CD1c-positive myeloid dendritic cell (primary cell): ENCODE measurements around the gene DOCK2.
A peak's percentile ranks its signal among the peaks of the same experiment; 100 is the strongest.
"Not testable (repeated sequence)": the region's sequence is repeated elsewhere in the genome, so short reads cannot be mapped to it uniquely, and the experiment has no call there.

Experiments
- DNase-seq: peaks from one replicate; pipeline ENCODE4 v3.0.0-alpha.2; 2016; ENCODE audit errors: extremely low spot score

Gene DOCK2

DNA sequence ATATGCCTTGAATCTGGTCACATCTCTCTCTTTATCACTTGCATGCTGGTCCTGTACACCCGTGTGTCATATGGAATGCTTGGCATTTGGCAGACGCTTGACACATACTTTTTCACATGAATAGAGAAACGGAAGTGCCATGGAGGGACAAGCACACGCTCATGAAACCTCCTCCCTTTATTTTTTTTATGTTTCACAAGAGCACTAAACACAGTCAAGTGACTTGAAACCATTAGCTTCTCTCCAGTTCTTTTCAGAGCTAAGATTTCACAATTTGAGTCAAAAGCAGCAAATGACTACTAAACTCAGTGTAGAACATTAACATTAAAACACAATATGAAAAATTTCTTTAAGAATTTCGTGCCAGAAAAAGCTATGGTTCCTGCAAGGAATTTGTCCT, 151.1 kb downstream of the DOCK2 start:
- peak; percentile 79 for DNase-seq

DNA sequence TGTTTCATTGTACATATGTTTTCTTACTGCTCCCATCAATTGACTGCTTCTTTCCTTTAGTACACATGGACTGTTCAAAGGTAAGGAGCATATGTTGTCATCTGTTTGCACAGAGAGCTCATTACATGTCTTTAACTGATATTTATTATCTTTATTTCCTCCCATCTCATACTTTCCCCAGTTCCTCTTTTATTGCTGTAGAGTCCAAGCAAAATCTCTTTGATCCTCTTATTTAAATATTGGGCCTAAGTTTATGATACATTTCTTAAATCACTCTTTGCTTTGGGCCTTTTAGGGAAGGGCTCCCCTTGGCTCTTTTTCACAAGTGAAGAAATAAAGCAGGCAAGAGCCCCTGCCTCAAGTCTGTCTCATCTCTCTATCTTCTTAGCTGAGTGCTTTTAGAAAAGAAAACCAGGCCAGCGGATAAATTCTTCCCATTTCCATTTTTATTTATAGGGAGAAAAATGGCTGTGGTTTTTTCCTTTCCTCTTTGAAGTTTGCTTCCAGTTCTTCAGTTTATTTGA, 152.4 kb downstream of the DOCK2 start:
- DNase-seq: peak; percentile 16

DNA sequence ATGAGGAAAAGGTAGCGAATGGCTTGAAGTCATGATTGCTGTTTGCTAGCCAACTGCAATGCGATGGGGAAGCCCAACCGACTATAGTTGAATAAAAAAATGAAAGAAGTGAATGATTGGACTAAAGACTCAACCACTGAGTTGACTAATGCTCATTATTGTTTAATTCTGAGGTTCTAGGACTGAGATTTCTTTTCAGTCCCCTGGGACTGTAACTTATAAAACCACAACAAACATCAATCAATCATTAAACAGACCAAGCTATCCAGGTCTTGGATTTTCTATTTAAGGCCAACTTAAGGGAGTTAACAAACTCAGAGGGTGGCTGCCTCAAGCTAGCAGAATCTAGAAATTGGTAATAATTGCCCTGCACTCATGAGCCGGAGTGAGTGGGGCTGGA, 154.2 kb downstream of the DOCK2 start:
- no peak for DNase-seq

DNA sequence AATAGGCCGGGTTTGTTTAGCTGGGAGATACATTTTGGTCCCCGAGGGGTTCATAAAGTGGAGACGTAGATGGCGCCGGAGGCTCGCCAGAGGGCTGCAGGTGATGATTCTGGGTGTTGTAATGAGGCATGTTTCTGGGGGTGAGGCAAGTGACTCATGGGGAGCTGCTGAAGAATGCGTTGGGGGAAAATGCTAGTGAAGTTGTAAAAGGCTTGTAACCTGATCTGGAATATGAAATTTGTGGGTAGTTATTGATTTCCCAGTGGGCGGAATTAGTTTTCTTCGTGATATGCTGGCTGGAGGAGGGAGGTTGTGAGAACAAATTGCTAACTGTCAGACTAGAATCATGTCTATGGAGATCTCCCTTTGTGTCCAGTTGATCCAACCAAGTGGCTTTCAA, 158.3 kb downstream of the DOCK2 start:
- DNase-seq: no peak

DNA sequence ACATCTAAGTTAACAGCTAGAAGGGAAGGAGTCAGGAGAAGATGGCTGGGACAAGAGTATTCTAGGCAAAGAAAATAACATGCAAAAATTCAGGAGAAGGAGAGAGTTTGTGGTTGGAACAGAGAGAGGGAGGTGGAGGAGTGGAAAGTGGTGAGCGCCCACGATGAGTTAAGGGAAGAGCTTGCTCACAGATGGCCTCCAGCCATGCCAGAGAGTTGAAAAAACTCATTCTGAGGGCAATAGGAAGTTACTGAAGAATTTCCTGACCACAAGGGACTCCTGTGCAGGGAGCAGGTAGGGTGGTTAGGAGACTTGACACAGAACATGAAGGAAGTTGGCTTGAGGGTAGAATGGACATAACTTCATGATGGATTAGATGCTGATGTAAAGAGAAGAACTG, 159.7 kb downstream of the DOCK2 start:
- DNase-seq: no peak

DNA sequence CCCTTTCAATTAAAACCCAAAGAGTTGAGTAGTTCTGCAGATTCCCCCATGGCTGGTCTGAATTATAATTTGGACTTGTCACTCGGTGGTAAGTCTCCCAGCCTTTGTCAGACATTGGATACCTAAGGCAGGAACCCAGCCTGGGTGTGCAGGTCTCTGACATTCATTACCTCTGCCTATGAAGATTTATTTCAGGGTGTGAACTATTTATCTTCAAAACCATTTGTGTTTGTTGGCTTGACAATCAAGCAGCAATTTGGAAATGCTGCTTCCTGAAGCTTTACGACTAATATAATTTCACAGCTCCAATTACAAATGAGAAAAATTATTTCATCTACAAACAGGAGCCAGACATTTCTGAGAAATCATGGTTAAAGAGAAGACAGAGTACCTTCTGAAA, 160.5 kb downstream of the DOCK2 start:
- DNase-seq: no peak

DNA sequence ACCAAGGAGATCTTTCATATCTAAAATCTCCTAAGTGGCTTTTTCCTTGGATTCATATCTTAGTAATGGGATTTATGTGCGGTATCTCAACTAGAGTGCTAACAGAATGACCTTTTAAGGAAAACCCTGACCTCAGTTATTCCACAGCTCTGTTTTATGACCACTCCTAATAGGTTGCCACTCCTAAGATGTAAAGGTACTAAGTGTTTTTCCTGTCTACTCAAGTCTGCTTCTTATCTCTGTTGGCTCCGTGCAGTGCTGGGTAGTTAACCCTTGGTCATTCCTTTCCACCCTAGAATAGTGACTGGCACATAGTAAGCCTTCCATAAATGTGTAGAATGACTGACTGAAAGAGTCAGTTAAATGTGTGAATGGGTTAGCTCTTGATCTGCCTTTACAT, 161.4 kb downstream of the DOCK2 start:
- DNase-seq: no peak

DNA sequence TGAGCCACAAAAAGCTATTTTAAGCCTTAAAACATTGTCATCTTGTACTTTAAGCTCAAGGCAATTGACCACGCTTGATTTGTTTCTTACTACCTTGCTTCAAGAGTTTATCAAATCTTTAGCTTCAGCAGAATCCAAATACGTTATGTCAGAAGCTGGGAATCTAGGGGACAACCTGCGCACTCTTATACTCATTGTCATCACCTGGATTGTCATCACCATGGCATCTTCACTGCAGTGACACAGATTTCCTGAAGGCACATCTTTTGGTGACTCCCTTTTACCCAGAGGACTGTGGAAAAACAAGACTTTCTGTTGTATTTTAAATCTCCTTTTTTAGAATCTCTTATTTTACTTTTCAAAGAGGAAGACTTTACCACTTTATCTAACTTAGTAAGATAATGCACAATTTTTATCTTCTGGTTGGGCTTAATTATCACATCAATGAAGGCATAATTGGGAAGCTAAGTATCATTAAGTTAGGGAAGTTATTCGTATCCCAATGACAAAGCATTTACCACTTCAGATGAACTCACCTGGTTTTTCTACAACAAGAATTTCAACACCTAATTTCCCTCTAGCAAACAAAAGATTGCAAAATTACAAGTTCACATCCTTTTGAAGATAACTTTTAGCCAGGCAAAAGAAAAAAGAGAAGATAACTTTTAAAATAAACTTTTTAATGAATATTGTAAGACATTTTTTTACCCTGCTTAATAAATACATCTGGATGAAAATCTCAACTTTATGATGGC, 162.0 kb downstream of the DOCK2 start:
- no peak for DNase-seq

DNA sequence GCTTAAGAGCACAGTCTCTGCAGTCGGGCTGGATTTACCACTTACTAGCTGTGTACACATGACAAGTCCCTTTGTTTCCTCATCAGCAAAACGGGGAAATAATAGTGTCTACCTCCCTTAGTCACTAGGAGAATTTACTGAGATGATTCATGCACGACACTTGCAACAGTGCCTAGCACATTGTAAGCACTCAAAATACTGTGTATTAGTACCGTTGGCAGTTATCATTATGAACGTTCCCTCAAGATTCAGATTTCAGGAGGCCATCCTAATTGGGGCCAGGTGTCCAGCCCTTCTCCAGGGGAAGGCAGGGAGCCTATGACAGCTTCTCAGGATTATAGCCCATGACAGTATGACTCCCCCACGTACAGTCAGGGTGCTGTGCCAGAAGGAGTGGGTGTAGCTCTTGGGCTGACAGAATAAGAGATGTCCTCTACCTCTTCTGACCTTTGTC, 164.3 kb downstream of the DOCK2 start:
- DNase-seq: peak; percentile 83

DNA sequence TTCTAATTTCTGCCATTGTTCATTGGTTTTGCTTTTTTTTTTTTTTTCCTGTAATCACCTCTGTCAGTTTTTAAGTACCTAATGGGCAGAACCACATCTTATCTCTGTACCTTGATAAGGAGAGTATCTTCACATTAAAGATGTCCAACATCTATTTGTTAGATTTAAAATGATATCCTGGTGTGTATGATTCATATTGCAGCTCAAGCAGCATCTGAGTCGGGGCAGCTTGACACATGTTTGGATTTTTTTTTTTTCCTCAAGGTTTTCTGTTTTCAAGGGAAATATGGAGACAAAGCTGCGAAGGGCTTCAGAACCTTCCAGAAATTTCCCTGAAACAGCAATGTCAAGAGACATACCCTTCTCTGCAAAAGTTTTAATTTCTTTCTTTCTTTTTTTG, 164.7 kb downstream of the DOCK2 start:
- DNase-seq: no peak

DNA sequence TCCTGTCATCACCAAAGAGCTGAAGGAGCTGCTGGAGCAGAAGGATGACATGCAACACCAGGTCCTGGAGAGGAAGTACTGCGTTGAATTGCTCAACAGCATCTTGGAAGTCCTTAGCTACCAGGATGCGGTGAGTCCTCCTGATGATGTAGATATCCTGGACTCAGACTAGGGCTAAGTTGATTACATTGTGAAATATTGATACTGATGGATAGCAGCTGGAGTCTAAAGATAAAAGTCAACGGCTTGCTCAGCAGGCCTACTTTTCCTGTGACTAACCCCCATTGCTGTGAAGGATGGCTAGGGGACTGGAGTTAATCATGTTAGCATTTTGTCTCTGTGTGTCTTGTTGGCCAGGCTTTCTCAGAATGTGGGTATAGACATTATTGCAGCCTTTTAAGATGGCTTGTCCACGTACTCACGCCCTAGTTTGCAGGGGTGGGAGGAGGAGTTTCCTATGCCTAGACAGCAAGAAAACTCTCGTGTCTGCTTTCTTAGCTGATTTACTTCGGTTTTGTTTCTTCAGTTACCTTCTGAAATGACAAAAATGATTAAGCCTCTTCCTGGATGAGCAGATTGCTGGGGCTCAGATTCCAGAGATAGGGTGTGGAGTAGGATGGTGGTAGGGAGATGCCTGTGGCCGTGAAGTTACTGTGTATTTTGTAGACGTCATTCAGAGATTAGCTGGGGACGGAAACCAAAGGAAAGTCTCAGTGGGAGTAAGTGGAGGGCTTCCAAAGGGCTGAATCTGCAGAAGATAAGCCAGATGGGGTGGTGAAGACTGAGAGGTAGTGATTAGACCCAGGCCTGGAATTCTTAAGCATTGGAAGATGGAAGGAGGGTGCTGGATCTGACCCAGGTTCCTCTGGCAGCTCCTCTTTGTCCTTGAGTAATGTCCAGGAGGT, 166.3 kb downstream of the DOCK2 start:
- DNase-seq: peak; percentile 80

DNA sequence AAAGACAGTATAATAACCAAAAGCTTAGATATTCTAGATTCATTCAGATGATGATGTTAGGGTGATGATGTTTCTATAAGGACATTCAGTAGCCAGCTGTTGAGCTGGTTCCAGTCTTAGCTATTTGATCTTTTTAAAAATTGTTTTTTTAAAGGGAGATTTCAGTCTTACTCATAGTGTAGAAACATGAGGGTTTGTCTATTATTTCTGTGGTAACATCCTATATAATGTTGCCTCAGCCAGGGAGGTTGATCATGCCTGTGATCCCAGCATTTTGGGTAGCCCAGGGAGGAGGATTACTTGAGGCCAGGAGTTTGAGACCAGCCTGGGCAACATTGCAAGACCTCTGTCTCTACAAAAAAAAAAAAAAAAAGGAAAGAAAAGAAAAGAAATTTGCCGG, 167.8 kb downstream of the DOCK2 start:
- DNase-seq: no peak

DNA sequence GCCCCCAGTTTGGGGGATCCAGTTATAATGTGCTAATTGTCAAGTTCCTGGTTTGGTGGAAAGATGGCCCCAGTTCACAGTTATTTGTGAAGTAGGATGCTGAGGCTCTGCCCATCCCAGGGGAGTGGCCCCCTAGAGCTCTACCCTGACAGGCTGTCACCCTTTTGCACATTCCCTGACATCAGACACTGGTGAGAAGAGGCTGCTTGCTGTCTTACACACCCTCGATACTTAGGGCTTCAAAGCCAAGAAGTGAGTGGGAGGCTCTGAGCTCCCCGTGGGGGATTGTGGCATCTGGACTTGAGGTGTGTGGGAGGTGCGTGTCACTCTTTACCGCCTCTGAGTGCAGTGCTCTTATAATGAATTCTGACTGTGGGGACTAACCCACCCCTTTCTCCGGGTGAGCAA, 168.5 kb downstream of the DOCK2 start:
- peak; percentile 68 for DNase-seq

DNA sequence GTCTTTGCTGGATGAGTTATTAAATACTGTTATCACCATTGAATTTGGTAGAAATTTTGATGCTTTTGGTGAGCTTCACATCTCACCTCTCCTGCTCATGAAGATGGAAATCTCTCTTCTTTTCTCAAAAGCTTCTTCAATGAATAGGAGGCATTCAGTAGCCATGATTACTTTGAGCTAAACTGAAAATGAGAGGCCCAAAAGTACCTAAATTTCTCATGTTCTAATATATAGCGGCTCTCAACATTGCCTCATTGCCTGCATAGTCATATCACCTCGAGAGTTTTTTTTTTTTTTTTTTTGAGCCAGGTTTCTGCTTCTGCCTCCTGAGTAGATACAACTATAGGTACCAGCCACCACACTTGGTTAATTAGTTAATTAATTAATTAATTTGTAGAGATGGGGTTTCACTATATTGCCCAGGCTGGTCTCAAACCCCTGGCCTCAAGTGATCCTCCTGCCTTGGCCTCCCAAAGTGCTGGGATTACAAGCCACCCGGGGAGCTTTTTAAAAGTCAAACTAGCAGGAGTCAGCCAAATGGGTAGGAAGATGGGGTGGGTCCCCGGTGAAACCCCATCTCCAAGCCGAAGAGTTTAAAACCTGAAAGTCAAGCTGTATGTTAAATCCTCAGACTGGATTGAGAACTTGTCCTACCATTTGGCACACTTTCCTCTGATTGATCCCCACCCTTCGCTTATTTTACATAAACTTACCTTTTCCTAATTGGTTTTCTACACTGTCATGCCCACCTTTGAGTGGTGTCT, 169.0 kb downstream of the DOCK2 start:
- no peak for DNase-seq

DNA sequence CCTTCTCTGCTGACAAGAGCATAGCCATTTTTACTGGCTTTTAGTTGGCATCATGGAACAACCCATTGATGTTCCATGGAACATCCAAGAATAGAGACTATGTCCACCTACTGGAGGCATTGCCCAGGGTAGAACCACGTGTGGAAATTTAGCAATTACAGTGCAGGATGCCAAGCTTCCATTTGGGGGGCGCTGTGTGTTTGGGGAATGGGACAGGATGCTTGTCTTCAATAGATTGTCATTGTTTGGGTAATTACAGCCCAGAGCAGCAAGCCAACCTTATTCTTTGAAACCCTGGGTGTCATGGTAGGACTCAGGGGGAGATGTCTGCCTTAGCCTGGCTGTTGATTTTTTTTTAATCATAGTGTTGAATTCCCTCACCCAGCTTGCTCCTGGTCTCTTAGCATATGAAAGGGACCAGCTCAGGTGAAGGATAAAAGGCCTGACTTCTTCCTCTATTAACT, 171.1 kb downstream of the DOCK2 start:
- no peak for DNase-seq

DNA sequence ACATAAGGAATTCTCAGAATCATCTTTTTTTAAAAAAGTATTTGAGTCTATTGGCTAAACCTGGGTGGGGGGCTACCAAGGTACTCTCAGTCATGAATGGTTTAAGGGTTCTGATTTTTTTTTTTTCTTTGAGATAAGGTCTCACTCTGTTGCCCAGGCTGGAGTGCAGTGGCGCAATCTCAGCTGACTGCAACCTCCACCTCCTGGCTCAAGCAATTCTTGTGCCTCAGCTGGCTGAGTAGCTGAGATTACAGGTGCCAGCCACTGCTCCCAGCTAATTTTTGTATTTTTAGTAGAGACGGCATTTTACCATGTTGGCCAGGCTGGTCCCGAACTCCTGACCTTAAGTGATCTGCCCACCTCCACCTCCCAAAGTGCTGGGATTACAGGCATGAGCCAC, 171.8 kb downstream of the DOCK2 start:
- not testable (repeated sequence) for DNase-seq

DNA sequence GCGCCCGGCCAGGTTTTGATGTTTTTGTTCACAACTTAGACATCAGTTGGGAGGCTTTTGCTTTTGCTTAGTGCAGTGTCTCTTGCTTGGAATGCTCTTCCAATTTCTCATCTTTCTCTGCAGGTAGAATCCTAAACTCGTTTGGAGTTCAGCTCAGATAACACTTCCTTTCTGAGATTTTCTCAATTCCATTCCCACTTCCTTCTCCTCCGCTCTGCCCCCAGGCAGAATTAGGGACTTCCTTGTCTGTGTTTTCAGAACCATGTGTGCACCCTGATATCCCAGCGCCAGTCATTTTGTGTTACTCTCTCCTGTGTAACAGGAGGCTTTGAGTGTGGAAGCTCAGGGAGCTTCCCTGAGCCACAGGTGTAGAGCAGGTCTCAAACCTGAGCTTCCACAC, 172.2 kb downstream of the DOCK2 start:
- peak; percentile 58 for DNase-seq

DNA sequence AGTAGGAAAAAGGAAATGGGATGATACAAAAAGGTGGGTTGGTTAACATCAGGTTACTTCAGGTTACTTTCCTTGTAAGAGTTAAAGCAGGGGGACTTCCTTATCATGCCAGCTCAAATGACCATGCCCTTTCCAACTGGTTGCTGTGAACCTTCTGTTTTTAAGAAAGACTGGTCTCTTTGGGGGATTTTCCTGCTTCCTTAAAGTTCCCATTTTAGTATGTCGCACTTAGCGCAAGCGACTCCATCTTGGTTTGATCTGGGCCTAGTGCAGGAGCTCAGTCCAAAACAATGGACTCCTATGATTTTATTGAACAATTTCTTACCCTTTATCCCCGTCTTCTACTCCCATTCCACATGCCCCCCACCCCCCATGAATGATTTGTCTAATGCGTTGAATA, 173.4 kb downstream of the DOCK2 start:
- no peak for DNase-seq

DNA sequence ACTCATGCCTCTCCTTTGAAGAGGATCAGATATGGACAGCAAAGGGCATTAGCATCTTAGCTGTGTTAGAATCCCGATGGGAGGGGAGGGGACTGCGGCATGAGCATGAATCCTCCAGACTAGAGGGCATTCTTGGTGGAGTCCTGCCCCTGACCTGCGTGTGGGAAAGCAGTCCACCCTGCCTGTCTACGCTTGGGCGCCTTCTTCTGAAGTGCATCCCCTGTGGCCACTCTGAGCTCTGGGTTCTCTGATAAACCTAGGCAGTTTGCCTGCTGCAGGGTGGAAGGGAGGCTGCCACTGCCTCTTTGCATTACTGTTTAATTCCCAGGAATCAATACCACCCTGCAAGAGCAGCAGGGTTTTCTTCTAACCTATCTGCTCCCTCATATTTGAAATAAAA, 173.9 kb downstream of the DOCK2 start:
- DNase-seq: no peak

DNA sequence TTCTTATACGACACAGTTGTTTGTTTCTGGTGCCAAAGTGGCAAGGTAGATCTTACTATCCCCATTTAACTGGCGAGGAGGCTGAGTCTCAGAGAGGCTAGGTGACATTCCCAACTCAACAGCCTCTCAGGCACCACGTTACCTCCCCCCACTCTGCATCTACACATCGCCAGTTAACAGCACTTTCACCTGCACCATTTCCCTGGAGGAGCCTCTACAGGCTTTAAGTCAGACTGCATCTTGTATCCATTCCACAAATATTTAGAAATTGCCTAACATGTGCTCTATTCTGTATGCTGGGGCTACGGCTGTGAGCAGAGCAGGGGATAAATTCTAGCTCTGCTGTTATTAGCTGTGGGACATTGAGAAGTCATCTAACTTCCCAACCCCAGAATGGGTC, 174.6 kb downstream of the DOCK2 start:
- no peak for DNase-seq

DNA sequence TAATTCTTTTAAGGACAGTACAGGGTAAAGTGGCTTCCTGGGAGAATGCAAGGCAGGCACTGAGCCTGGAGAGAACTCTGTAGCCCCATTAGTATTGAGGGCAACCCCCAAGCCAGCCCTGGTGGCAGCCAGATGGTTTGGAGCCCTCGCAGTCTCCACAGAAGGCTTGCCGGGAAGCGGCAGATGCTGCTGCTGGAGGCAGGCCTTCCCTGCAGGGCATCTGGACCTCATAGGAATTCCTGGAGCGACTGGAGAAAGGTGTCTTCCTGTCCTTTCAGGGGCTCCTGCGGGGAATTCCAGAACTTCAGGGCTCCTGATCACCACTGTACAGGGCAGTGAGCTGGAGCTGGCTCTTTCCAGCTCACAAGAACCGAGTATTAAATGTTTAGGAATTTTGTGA, 175.7 kb downstream of the DOCK2 start:
- no peak for DNase-seq

DNA sequence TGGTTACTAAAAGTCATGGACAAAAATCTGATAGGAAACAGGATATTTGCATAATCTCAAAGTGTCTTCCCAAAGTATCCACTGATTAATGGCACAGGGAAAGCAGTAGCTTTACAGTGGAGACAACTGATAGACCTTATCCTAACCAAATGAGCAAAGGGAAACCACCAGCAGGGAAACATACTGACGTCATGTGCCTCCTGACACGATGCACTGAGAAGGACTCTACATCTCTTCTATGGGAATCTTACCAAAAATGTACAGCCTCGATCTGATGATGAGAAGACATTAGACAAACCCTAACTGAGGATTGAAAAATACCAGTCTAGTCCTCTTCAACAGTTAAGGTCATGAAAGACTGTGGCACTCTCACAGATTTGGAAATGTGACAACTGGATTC, 177.0 kb downstream of the DOCK2 start:
- no peak for DNase-seq
